OCI-LY7 (cell line): ENCODE data around the gene STAM2. TPM values are rescaled to one million over a fixed set of nuclear protein-coding genes. Genes with fewer than 3 reads are reported as not detected.
A peak's percentile ranks its signal among the peaks of the same experiment; 100 is the strongest.
"Not testable (repeated sequence)": the region's sequence is repeated elsewhere in the genome, so short reads cannot be mapped to it uniquely, and the experiment has no call there.

Experiments
- BruUV-seq: library from RNA; stranded (reverse); fragments of 400-500 nt; replicated peaks from 2 replicates; lab custom pipeline; 2021; lab: Mats Ljungman, UMichigan
- CTCF ChIA-PET: fragments of 300-600 bp; sonication (Branson Sonifier 250); formaldehyde crosslinking; loops from one replicate; lab custom pipeline; 2022; ENCODE audit warnings: antibody characterized with exemption; ENCODE audit not compliant: unreplicated experiment; lab: Charles Lee
- POLR2A ChIA-PET: fragments of 300-600 bp; sonication (Branson Sonifier 250); formaldehyde crosslinking; loops from one replicate; lab custom pipeline; 2022; ENCODE audit warnings: antibody characterized with exemption; lab: Charles Lee
- DNase-seq: peaks from one replicate; pipeline ENCODE4 v3.0.0-alpha.2; 2015; ENCODE audit warnings: low spot score
- H2AFZ ChIP-seq: fragments of 200-600 bp; sonication (generic), shearing (Covaris generic); 2 replicates; pipeline ENCODE4 v1.6.1; 2014; ENCODE audit warnings: mild to moderate bottlenecking, antibody characterized with exemption, low read length, moderate library complexity
- H3K27ac ChIP-seq: fragments of 200-600 bp; sonication (generic); 2 replicates; pipeline ENCODE4 v1.5.1; 2014; ENCODE audit warnings: mixed run types, low read depth, mild to moderate bottlenecking, moderate library complexity, low read length, inconsistent platforms; ENCODE audit not compliant: poor library complexity, severe bottlenecking
- H3K36me3 ChIP-seq: fragments of 200-600 bp; sonication (generic); 2 replicates; pipeline ENCODE4 v1.6.1; 2014; ENCODE audit warnings: mild to moderate bottlenecking, antibody characterized with exemption, low read length, moderate library complexity, mixed read lengths; ENCODE audit not compliant: insufficient read depth
- H3K4me1 ChIP-seq: fragments of 200-600 bp; sonication (generic); 2 replicates; pipeline ENCODE4 v1.5.1; 2014; ENCODE audit warnings: mild to moderate bottlenecking, low read length; ENCODE audit not compliant: insufficient read depth, poor library complexity, severe bottlenecking
- H3K4me2 ChIP-seq: fragments of 200-600 bp; sonication (generic); 2 replicates; pipeline ENCODE4 v1.6.1; 2014; ENCODE audit warnings: mild to moderate bottlenecking, low read length
- H3K4me3 ChIP-seq: fragments of 200-600 bp; sonication (generic); 2 replicates; pipeline ENCODE4 v1.5.1; 2014; ENCODE audit warnings: mild to moderate bottlenecking, low read depth, low read length; ENCODE audit not compliant: poor library complexity, severe bottlenecking
- H3K79me2 ChIP-seq: fragments of 200-600 bp; sonication (generic); 2 replicates; pipeline ENCODE4 v1.6.1; 2016; ENCODE audit warnings: low read depth, mild to moderate bottlenecking, low read length, moderate library complexity, mixed read lengths; ENCODE audit not compliant: insufficient read depth
- H3K9me2 ChIP-seq: fragments of 200-600 bp; sonication (generic); 2 replicates; pipeline ENCODE4 v1.6.1; 2016; ENCODE audit warnings: mild to moderate bottlenecking, low read length, mixed read lengths; ENCODE audit not compliant: insufficient read depth
- H3K9me3 ChIP-seq: fragments of 200-600 bp; sonication (generic); 2 replicates; pipeline ENCODE4 v1.6.1; 2014; ENCODE audit warnings: mild to moderate bottlenecking, mixed run types, low read length, mixed read lengths
- H4K20me1 ChIP-seq: fragments of 200-600 bp; sonication (generic); 2 replicates; pipeline ENCODE4 v1.6.1; 2014; ENCODE audit warnings: mild to moderate bottlenecking, antibody characterized with exemption, low read length, moderate library complexity, mixed read lengths; ENCODE audit not compliant: insufficient read depth
- CTCF ChIP-seq: fragments of 200-600 bp; sonication (generic); conservative IDR thresholded peaks from 2 replicates; pipeline ENCODE4 v1.5.1; 2014; ENCODE audit warnings: mild to moderate bottlenecking, antibody characterized with exemption, low read length, moderate library complexity, mixed read lengths
- EZH2phosphoT487 ChIP-seq: fragments of 200-600 bp; sonication (generic); IDR thresholded peaks from 2 replicates; pipeline ENCODE4 v1.6.1; 2018; ENCODE audit warnings: low read depth, borderline replicate concordance, mild to moderate bottlenecking, mixed run types, antibody characterized with exemption, low read length, moderate library complexity, mixed read lengths
- intact Hi-C: fragments of 100-400 bp; cut with micrococcal nuclease; formaldehyde crosslinking; loops from one replicate; pipeline ENCODE4 v1.10.0; 2022; ENCODE audit not compliant: unreplicated experiment
- total RNA-seq, 2 experiments: library from RNA; depleted of rRNA in 1 of 2; stranded (reverse); fragments of >200 nt in 1 of 2; shearing (Covaris generic) in 1 of 2; gene quantifications; 2 replicates each; pipeline ENCODE4 v1.2.3, GENCODE V29; 2014 to 2022

The STAM2 gene
- total RNA-seq, 2 experiments from 2014 or later = 17.7 to 22.1 TPM

DNA sequence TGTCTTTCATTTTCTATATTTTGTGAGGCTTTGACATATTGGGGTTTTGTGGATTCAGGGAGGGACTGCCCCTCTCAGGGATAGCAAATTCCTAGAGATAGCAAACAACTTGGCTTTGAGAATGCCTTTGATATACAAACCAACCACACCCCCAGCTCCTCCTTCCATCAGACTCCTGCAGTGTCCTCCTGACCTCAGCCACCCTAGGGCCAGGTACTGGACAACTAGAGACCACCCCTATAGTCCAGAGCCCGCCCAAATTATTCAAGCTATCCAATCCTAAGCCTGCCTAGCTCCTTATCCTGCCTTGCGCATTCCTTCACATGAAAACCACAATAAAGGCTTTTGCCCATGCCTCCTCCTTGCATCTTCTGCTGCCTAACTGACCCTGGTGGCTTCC is 22.9 kb upstream of the STAM2 start:
- H4K20me1 ChIP-seq = no peaks in the 10 kb centered on the region
- no peak overlapping the region for H3K27ac ChIP-seq
- H2AFZ ChIP-seq = no peak overlapping the region
- no peaks in the 10 kb centered on the region for H3K36me3 ChIP-seq
- H3K4me2 ChIP-seq = no peak overlapping the region
- POLR2A ChIA-PET = no interaction called here
- H3K4me3 ChIP-seq = no peak overlapping the region
- no peaks in the 10 kb centered on the region for H3K79me2 ChIP-seq
- TF ChIP-seq CTCF (no peak), EZH2phosphoT487 (no peak)
- H3K9me2 ChIP-seq = no peaks in the 10 kb centered on the region; the same call in 1 of the 2 replicates
- intact Hi-C loops = no loop called here
- no TSS peak for BruUV-seq
- no peak for DNase-seq
- CTCF ChIA-PET = no interaction called here
- H3K9me3 ChIP-seq = no peaks in the 10 kb centered on the region
- H3K4me1 ChIP-seq = no peaks in the 10 kb centered on the region

DNA sequence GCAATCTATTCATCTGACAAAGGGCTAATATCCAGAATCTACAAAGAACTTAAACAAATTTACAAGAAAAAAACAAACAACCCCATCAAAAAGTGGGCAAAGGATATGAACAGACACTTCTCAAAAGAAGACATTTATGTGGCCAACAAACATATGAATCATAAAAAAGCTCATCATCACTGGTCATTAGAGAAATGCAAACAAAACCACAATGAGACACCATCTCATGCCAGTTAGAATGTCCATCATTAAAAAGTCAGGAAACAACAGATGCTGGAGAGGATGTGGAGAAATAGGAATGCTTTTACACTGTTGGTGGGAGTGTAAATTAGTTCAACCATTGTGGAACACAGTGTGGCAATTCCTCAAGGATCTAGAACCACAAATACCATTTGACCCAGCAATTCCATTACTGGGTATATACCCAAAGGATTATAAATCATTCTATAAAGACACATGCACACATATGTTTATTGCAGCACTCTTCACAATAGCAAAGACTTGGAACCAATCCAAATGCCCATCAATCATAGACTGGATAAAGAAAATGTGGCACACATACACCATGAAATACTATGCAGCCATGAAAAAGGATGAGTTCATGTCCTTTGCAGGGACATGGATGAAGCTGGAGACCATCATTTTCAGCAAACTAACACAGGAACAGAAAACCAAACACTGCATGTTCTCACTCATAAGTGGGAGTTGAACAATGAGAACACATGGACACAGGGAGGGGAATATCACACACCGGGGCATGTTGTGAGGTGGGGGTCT is 22.1 kb upstream of the STAM2 start:
- H3K4me3 ChIP-seq, H3K4me2 ChIP-seq, DNase-seq, H3K27ac ChIP-seq, H3K4me1 ChIP-seq, BruUV-seq, H3K9me2 ChIP-seq, H2AFZ ChIP-seq, POLR2A ChIA-PET, H3K36me3 ChIP-seq, H3K79me2 ChIP-seq, CTCF ChIA-PET, H4K20me1 ChIP-seq, intact Hi-C loops, H3K9me3 ChIP-seq: not testable (repeated sequence)

DNA sequence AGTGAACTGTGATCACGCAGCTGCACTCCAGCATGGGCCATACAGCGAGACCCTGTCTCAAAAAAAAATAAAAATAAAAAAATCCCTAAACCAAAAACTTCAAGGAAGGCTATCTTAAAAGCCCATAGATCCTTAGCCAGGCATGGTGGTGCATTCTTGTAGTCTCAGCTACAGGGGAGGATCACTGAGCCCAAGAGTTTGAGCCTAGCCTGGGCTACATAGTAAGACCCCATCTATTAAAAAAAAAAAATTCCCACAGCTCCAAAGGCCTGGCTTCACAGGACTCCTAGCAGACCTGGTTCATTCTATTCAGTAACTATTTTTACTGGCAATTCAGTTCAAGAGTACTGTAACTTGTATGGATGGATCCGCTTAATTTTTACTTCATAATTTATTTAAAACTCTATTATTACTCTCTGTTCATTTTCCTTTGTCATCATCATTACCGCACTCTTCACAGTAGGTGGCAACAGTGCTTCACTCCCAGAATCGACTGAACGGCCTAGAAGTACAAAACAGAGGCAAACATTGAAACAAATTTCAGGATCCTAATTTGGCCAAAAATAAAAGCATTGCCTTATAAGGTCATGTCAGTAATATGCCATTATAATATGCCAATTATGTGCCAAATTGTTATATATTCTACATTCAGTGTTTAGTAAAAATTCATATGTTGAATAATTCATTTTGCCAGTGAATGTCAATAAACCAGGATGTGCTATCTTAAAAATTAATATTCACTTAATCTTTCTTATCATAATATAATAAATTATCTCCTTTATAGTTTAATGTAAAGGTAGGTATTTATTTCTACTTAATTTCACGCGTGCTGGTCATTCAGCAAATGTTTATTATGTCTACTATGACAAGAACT is 14.3 kb upstream of the STAM2 start:
- H4K20me1 ChIP-seq = no peaks in the 10 kb centered on the region
- H2AFZ ChIP-seq = no peak overlapping the region
- no peak overlapping the region for H3K4me3 ChIP-seq
- H3K36me3 ChIP-seq = no peaks in the 10 kb centered on the region
- no TSS peak for BruUV-seq
- no peaks in the 10 kb centered on the region for H3K4me1 ChIP-seq
- TF ChIP-seq CTCF = peak; percentile 74
- no peak for TF ChIP-seq EZH2phosphoT487
- ChIA-PET POLR2A (interaction anchor here (0.9 kb wide), 1 partner anchor 10 kb away, joined by 3 read pairs; no protein-coding TSS in a partner anchor), CTCF (no interaction called here)
- peak; percentile 29 for DNase-seq
- H3K9me2 ChIP-seq = no peaks in the 10 kb centered on the region
- H3K79me2 ChIP-seq = no peaks in the 10 kb centered on the region
- intact Hi-C loops = loop anchor here (10.0 kb wide), 1 partner anchor 1325 kb away; no protein-coding TSS in a partner anchor
- no peak overlapping the region for H3K27ac ChIP-seq
- no peaks in the 10 kb centered on the region for H3K9me3 ChIP-seq
- no peak overlapping the region for H3K4me2 ChIP-seq

DNA sequence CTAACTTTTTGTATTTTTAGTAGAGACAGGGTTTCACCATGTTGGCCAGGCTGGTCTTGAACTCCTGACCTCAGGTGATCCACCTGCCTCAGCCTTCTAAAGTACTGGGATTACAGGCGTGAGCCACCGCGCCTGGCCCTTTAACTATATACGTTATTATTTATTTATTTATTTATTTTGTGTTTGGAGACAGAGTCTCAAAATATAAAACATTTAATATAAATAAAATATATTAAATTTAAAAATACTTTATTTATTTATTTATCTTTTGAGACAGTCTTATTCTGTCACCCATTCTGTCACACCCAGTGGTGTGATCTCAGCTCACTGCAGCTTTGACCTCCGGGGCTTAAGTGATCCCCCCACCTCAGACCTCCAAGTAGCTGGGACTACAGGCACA is 11.2 kb upstream of the STAM2 start:
- H3K4me1 ChIP-seq, H3K79me2 ChIP-seq, H2AFZ ChIP-seq, H3K27ac ChIP-seq, H4K20me1 ChIP-seq, BruUV-seq, H3K4me2 ChIP-seq, H3K36me3 ChIP-seq, CTCF ChIA-PET, H3K4me3 ChIP-seq, H3K9me3 ChIP-seq, H3K9me2 ChIP-seq, DNase-seq: not testable (repeated sequence)
- intact Hi-C loops = loop anchor here (10.0 kb wide), 1 partner anchor 1328 kb away; no protein-coding TSS in a partner anchor
- POLR2A ChIA-PET = interaction anchor here (0.5 to 0.7 kb wide), 2 partner anchors 107 to 173 kb away, joined by 3 to 4 read pairs; no protein-coding TSS in a partner anchor
